Pancreas (tissue), 10 donors: Measurements from ENCODE around the gene PCDHGA6. TPM values are rescaled to one million over a fixed set of nuclear protein-coding genes. Genes with fewer than 3 reads are reported as not detected.
"Not testable (repeated sequence)": the region's sequence is repeated elsewhere in the genome, so short reads cannot be mapped to it uniquely, and the experiment has no call there.

Source experiments
- ATAC-seq, 4 donors: fragments of 200-7000 bp; cut with Tn5 transposase; one replicate each; pipeline versions ENCODE4 v1.8.0 to v1.9.1; 2020; ENCODE audit warnings: mild to moderate bottlenecking in 4 of 4, moderate library complexity in 4 of 4
- DNase-seq, 6 donors: peaks; one replicate each; pipeline ENCODE4 v3.0.0-alpha.2; 2020
- FAIRE-seq: peaks from 2 replicates; lab custom pipeline; 2012; peaks lifted over from hg19 to GRCh38; lab: Jason Lieb, UNC
- H3K27ac ChIP-seq, 4 donors: fragments of 200-600 bp; sonication (generic); 1 replicate in 3 of 4; 2 replicates in 1 of 4; pipeline versions ENCODE4 v1.5.0 to v1.8.0; 2020
- H3K27me3 ChIP-seq, 4 donors: fragments of 200-600 bp; one replicate each; pipeline ENCODE4 v1.8.0; 2021
- H3K36me3 ChIP-seq, 3 donors: fragments of 200-600 bp; sonication (generic) in 1 of 3; one replicate each; pipeline versions ENCODE4 v1.5.0 to v1.8.0; 2020 to 2021
- H3K4me1 ChIP-seq, 3 donors: fragments of 200-600 bp; one replicate each; pipeline ENCODE4 v1.8.0; 2021
- H3K4me3 ChIP-seq, 4 donors: fragments of 200-600 bp; sonication (generic) in 2 of 4; one replicate each; pipeline versions ENCODE4 v1.5.0 to v1.8.0; 2020 to 2021
- H3K9me3 ChIP-seq, 4 donors: fragments of 200-600 bp; one replicate each; pipeline ENCODE4 v1.8.0; 2021
- WGBS, 2 donors: extraction: QIAGEN DNeasy Blood & Tissue Kit; methylation state at CpG; one replicate each; pipeline ENCODE4 v1.1.7; 2013; 5-methylcytosine and 5-hydroxymethylcytosine counted together
- intact Hi-C, 3 donors: fragments of 100-400 bp; cut with DNase I; formaldehyde crosslinking; loops; one replicate each; pipeline versions ENCODE4 v1.11.1 to v1.14.2; 2022
- polyA plus RNA-seq, 2 donors: library from polyadenylated mRNA; stranded (reverse); fragments of 200-250 nt; gene quantifications; one replicate each; pipeline ENCODE4 v1.2.3, GENCODE V29; 2013
- total RNA-seq, 6 donors: library from RNA; stranded (reverse); fragmentation: NEBNext Ultra II Directional in 4 of 6; extraction: Animal tissue kit (Norgen Biotek cat#: 25700) in 4 of 6; gene quantifications; one replicate each; pipeline versions ENCODE4 v1.2.1 to v1.2.4, GENCODE V29; 2021 to 2023
- TF ChIP-seq, protein P1 (sequence below), 4 donors: fragments of 200-600 bp; sonication (generic) in 3 of 4; IDR thresholded peaks; one replicate each; pipeline versions ENCODE4 v1.5.0 to v1.8.0; 2021; ENCODE audit warnings: antibody characterized with exemption in 4 of 4
- donor health status: healthy with polysubstance abuse.
- donor health status: DM: no; HTN: no; CAD: no; lungs with moderate emphysema.
- donor health status: DM: no; HTN: no; CAD: no.
- donor health status: control.
- donor health status: control.
- donor health status: Bipolar disorder and iron deficiency.
- donor health status: DM: yes; HTN: yes; CAD: no.
- donor health status: DM: no; HTN: no; CAD: no.
- donor health status: DM: no; HTN: no; CAD: no.
- donor health status: DM: yes; HTN: yes; CAD: no.

PCDHGA6 gene
- total and polyA plus RNA-seq, 8 donors: 1.1 to 3.1 (median 1.8) TPM

- peak within 1 kb of the TSS in 1 of 4 donors; percentile 18 for H3K4me3 ChIP-seq
- H3K36me3 ChIP-seq: no peaks in the 10 kb centered on the region
- no peaks in the 10 kb centered on the region for H3K4me1 ChIP-seq
- no peak for FAIRE-seq
- peak in 1 of 6 donors; percentile 46 for DNase-seq
- 20 to 27% methylated on average over 31 of the region's 31 CpGs for WGBS, 2 donors
- ATAC-seq: peak; percentile 55 to 68 (median 68)
- no peak within 1 kb of the TSS for H3K27ac ChIP-seq
- intact Hi-C loops: loop anchor here in 1 of 3 donors (10.0 kb wide), 1 partner anchor 112 kb away; no protein-coding TSS in a partner anchor
- TF ChIP-seq, protein P1, sequence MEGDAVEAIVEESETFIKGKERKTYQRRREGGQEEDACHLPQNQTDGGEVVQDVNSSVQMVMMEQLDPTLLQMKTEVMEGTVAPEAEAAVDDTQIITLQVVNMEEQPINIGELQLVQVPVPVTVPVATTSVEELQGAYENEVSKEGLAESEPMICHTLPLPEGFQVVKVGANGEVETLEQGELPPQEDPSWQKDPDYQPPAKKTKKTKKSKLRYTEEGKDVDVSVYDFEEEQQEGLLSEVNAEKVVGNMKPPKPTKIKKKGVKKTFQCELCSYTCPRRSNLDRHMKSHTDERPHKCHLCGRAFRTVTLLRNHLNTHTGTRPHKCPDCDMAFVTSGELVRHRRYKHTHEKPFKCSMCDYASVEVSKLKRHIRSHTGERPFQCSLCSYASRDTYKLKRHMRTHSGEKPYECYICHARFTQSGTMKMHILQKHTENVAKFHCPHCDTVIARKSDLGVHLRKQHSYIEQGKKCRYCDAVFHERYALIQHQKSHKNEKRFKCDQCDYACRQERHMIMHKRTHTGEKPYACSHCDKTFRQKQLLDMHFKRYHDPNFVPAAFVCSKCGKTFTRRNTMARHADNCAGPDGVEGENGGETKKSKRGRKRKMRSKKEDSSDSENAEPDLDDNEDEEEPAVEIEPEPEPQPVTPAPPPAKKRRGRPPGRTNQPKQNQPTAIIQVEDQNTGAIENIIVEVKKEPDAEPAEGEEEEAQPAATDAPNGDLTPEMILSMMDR (IDR thresholded peaks at IDR 0.05): peak in 2 of 4 donors; percentile 13 to 17
- no peaks in the 10 kb centered on the region for H3K27me3 ChIP-seq
- peaks cover 0 to 23% (median 5%) of the 10 kb centered on the region in 4 donors for H3K9me3 ChIP-seq
Measured at GRCh38 chr5:141412854-141413539, 39.3 kb downstream of the PCDHGA6 start, which contains the start of gene PCDHGA10. TSS of gene PCDHGA10 (plus strand) at chr5:141412987. CDS start at chr5:141413176, 189 bp downstream.

DNA sequence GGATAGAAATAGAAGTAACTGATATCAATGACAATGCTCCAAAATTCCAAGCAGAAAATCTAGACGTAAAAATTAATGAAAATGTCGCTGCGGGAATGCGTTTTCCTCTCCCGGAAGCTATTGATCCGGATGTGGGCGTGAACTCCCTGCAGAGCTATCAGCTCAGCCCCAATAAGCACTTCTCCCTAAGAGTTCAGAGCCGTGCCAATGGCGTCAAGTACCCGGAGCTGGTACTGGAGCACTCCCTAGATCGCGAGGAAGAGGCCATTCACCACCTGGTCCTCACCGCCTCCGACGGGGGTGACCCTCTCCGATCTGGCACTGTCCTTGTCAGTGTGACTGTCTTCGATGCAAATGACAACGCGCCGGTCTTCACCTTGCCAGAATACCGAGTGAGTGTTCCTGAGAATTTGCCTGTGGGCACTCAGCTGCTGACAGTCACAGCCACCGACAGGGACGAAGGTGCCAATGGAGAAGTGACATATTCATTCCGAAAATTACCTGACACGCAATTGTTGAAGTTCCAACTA is 39.9 kb downstream of the PCDHGA6 start:
- DNase-seq: no peak
- H3K9me3 ChIP-seq: peaks cover 0 to 27% (median 5%) of the 10 kb centered on the region in 4 donors
- no peaks in the 10 kb centered on the region for H3K36me3 ChIP-seq
- H3K27me3 ChIP-seq: no peaks in the 10 kb centered on the region
- no peak overlapping the region for H3K27ac ChIP-seq
- no peaks in the 10 kb centered on the region for H3K4me1 ChIP-seq
- TF ChIP-seq, protein P1 (IDR thresholded peaks at IDR 0.05): no peak
- ATAC-seq: peak in 1 of 4 donors; percentile 32
- 15 to 17% methylated on average over 25 of the region's 25 CpGs for WGBS, 2 donors
- H3K4me3 ChIP-seq: peak overlapping the region in 1 of 4 donors; percentile 18
- FAIRE-seq: no peak
- intact Hi-C loops: loop anchor here in 1 of 3 donors (10.0 kb wide), 1 partner anchor 111 kb away; no protein-coding TSS in a partner anchor

DNA sequence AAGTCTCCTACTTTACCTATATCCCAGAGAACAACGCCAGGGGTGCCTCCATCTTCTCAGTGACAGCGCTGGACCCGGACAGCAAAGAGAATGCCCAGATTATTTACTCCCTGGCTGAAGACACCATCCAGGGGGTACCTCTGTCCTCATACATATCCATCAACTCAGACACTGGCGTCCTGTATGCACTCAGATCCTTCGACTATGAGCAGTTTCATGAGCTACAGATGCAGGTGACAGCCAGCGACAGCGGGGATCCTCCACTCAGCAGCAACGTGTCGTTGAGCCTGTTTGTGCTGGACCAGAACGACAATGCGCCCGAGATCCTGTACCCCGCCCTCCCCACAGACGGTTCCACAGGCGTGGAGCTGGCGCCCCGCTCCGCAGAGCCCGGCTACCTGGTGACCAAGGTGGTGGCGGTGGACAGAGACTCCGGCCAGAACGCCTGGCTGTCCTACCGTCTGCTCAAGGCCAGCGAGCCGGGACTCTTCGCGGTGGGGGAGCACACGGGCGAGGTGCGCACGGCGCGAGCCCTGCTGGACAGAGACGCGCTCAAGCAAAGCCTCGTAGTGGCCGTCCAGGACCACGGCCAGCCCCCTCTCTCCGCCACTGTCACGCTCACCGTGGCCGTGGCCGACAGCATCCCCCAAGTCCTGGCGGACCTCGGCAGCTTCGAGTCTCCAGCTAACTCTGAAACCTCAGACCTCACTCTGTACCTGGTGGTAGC is 41.0 kb downstream of the PCDHGA6 start:
- not testable (repeated sequence) for DNase-seq, ATAC-seq, H3K27me3 ChIP-seq, FAIRE-seq, H3K4me3 ChIP-seq, H3K27ac ChIP-seq, H3K4me1 ChIP-seq, H3K36me3 ChIP-seq
- 20 to 21% methylated on average over 29 to 46 of the region's 46 CpGs for WGBS, 2 donors
- intact Hi-C loops: loop anchor here in 1 of 3 donors (10.0 kb wide), 1 partner anchor 110 kb away; no protein-coding TSS in a partner anchor
- H3K9me3 ChIP-seq: peaks cover 0 to 38% (median 5%) of the 10 kb centered on the region in 4 donors

DNA sequence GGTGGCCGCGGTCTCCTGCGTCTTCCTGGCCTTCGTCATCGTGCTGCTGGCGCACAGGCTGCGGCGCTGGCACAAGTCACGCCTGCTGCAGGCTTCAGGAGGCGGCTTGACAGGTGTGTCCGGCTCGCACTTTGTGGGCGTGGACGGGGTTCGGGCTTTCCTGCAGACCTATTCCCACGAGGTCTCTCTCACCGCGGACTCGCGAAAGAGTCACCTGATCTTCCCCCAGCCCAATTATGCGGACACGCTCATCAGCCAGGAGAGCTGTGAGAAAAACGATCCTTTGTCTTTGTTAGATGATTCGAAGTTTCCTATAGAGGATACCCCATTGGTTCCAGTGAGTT is 41.6 kb downstream of the PCDHGA6 start:
- WGBS, 2 donors: 17 to 20% methylated on average over 24 of the region's 24 CpGs
- DNase-seq, FAIRE-seq, H3K27ac ChIP-seq, H3K36me3 ChIP-seq, H3K4me3 ChIP-seq, ATAC-seq, H3K27me3 ChIP-seq, H3K4me1 ChIP-seq: not testable (repeated sequence)
- intact Hi-C loops: loop anchor here in 1 of 3 donors (10.0 kb wide), 1 partner anchor 110 kb away; no protein-coding TSS in a partner anchor
- peaks cover 0 to 41% (median 6%) of the 10 kb centered on the region in 4 donors for H3K9me3 ChIP-seq

GRCh38 chr5:141417494-141418172 is 43.9 kb downstream of the PCDHGA6 start, which contains the start of gene PCDHGB7:
TSS of gene PCDHGB7 (plus strand) at chr5:141417677. CDS start at chr5:141417860, 183 bp downstream.
- intact Hi-C loops: loop anchor here in 1 of 3 donors (10.0 kb wide), 1 partner anchor 107 kb away; no protein-coding TSS in a partner anchor
- TF ChIP-seq, protein P1 (IDR thresholded peaks at IDR 0.05): peak in 3 of 4 donors; percentile 20 to 41 (median 34)
- not testable (repeated sequence) for H3K27ac ChIP-seq, FAIRE-seq, H3K36me3 ChIP-seq, H3K4me1 ChIP-seq, H3K27me3 ChIP-seq
- peak; percentile 80 to 95 (median 90) for ATAC-seq
- Histone ChIP-seq H3K4me3 (peak within 1 kb of the TSS in 2 of 4 donors; percentile 15 to 31), H3K9me3 (peaks cover 0 to 52% (median 12%) of the 10 kb centered on the region in 4 donors)
- WGBS, 2 donors: 8 to 10% methylated on average over 45 to 47 of the region's 47 CpGs
- DNase-seq: peak in 4 of 6 donors; percentile 34 to 60 (median 56)
